ENCODE results near the gene ITCH.
"Not testable (repeated sequence)": the region's sequence is repeated elsewhere in the genome, so short reads cannot be mapped to it uniquely, and the experiment has no call there.

DNA sequence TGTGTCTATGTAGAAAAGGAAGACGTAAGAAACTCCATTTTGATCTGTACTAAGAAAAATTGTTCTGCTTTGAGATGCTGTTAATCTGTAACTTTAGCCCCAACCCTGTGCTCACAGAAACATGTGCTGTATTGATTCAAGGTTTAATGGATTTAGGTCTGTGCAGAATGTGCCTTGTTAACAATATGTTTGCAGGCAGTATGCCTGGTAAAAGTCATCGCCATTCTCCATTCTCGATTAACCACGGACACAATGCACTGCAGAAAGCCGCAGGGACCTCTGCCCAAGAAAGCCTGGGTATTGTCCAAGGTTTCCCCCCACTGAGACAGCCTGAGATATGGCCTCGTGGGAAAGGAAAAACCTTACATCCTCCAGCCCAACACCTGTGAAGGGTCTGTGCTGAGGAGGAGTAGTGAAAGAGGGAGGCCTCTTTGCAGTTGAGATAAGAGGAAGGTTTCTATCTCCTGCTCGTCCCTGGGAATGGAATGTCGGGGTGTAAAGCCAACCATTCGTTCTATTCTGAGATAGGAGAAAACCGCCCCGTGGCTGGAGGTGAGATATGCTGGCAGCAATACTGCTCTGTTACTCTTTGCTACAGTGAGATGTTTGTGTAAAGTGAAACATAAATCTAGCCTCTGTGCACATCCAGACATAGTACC is 62.1 kb downstream of the ITCH start:
- TF ChIP-seq POLR2AphosphoS5 (IDR thresholded peaks at IDR 0.05; ENCODE audit: insufficient read depth in 1 of 2, low read depth in 1 of 2), result not testable (repeated sequence)
- TF ChIP-seq, protein P1, sequence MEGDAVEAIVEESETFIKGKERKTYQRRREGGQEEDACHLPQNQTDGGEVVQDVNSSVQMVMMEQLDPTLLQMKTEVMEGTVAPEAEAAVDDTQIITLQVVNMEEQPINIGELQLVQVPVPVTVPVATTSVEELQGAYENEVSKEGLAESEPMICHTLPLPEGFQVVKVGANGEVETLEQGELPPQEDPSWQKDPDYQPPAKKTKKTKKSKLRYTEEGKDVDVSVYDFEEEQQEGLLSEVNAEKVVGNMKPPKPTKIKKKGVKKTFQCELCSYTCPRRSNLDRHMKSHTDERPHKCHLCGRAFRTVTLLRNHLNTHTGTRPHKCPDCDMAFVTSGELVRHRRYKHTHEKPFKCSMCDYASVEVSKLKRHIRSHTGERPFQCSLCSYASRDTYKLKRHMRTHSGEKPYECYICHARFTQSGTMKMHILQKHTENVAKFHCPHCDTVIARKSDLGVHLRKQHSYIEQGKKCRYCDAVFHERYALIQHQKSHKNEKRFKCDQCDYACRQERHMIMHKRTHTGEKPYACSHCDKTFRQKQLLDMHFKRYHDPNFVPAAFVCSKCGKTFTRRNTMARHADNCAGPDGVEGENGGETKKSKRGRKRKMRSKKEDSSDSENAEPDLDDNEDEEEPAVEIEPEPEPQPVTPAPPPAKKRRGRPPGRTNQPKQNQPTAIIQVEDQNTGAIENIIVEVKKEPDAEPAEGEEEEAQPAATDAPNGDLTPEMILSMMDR (IDR thresholded peaks at IDR 0.05), result not testable (repeated sequence)
